GM12891 (cell line): Measurements from ENCODE around the gene LTBP1.

ENCODE experiments used
- DNase-seq: peaks from one replicate; pipeline ENCODE4 v3.0.0; 2011; ENCODE audit warnings: low spot score; ENCODE audit not compliant: insufficient read length
- FAIRE-seq: peaks from 2 replicates; lab custom pipeline; 2011; peaks lifted over from hg19 to GRCh38; lab: Jason Lieb, UNC
- PAX5 ChIP-seq: IDR thresholded peaks from 2 replicates; pipeline ENCODE4 v1.6.1; 2011; ENCODE audit warnings: low read length, moderate library complexity, mild to moderate bottlenecking; ENCODE audit not compliant: insufficient read depth, severe bottlenecking
- POLR2A ChIP-seq: IDR thresholded peaks from 2 replicates; pipeline ENCODE4 v1.6.1; 2011; ENCODE audit warnings: low read depth, low read length, control low read depth
- POLR2AphosphoS5 ChIP-seq: IDR thresholded peaks from 2 replicates; pipeline ENCODE4 v1.6.1; 2011; ENCODE audit warnings: low read depth, low read length, control low read depth
- POU2F2 ChIP-seq: IDR thresholded peaks from 2 replicates; pipeline ENCODE4 v1.6.1; 2011; ENCODE audit warnings: low read depth, mild to moderate bottlenecking, control low read depth, low read length, moderate library complexity
- SPI1 ChIP-seq: IDR thresholded peaks from 2 replicates; pipeline ENCODE4 v1.6.1; 2011; ENCODE audit warnings: low read depth, low read length, control low read depth
- TAF1 ChIP-seq: IDR thresholded peaks from 2 replicates; pipeline ENCODE4 v1.6.1; 2011; ENCODE audit warnings: low read depth, low read length, control low read depth

LTBP1 gene

DNA sequence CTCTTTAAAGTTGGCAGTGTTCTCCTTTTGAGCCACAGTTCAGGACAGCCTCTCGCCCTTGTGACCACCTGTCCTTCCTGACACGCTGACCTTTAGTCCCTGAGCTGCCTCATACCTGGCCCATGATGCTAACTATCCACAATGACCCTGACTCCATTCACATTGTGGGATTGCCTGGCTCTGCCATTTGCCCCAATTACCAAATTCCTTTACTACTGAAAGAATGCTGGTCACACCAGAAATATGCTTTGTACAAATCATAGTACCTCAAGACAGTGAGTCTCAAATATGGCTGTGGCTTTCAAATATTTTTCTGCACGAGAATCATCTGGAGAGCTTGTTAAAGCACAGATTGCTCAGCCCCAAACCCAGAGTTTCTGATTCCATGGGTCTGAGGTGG, 54.2 kb downstream of the LTBP1 start:
- FAIRE-seq (no peak), DNase-seq (no peak)
- TF ChIP-seq POLR2A (no peak), PAX5 (no peak), SPI1 (no peak), TAF1 (no peak), POU2F2 (no peak), POLR2AphosphoS5 (no peak)

- no peak for TF ChIP-seq TAF1
- TF ChIP-seq POLR2AphosphoS5, result no peak
- TF ChIP-seq POU2F2, result no peak
- TF ChIP-seq PAX5, result no peak
- TF ChIP-seq SPI1, result no peak
- TF ChIP-seq POLR2A, result no peak
- FAIRE-seq (no peak), DNase-seq (no peak)
These were observed 55.1 kb downstream of the LTBP1 start for GRCh38 chr2:33001823-33002222.

GRCh38 chr2:33002863-33003262, 56.1 kb downstream of the LTBP1 start:
- no peak for FAIRE-seq
- no peak for DNase-seq
- TF ChIP-seq POLR2A, result no peak
- no peak for TF ChIP-seq TAF1
- no peak for TF ChIP-seq POLR2AphosphoS5
- no peak for TF ChIP-seq SPI1
- no peak for TF ChIP-seq PAX5
- no peak for TF ChIP-seq POU2F2

- DNase-seq, result no peak
- no peak for FAIRE-seq
- TF ChIP-seq PAX5, result no peak
- no peak for TF ChIP-seq SPI1
- no peak for TF ChIP-seq POU2F2
- no peak for TF ChIP-seq POLR2A
- no peak for TF ChIP-seq TAF1
These were observed 58.3 kb downstream of the LTBP1 start for GRCh38 chr2:33005057-33005456.

DNA sequence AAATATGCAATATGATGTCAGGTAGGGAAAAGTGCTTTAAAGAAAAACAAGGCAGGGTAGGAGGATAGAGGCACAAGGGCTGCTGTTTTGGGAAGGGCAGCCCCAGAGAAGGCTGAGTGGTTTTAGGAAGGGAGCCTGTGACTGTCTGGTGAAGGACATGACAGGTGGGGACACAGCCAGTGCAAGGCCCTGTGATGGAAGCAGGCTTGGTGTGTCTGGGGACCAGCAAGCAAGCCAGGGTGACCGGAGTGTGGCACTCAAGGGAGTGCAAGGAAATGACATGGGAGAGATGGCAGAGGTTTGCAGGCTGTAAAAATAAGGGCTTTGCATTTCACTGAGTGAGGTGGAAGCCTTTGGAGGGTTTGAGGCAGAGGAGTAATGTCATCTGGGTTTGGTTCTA, 62.0 kb downstream of the LTBP1 start:
- FAIRE-seq, result no peak
- no peak for DNase-seq
- TF ChIP-seq POLR2AphosphoS5 (no peak), SPI1 (no peak), TAF1 (no peak), PAX5 (no peak)

- DNase-seq (no peak), FAIRE-seq (no peak)
- no peak for TF ChIP-seq POLR2A
- no peak for TF ChIP-seq TAF1
These were observed 62.5 kb downstream of the LTBP1 start for GRCh38 chr2:33009249-33009648.

DNA sequence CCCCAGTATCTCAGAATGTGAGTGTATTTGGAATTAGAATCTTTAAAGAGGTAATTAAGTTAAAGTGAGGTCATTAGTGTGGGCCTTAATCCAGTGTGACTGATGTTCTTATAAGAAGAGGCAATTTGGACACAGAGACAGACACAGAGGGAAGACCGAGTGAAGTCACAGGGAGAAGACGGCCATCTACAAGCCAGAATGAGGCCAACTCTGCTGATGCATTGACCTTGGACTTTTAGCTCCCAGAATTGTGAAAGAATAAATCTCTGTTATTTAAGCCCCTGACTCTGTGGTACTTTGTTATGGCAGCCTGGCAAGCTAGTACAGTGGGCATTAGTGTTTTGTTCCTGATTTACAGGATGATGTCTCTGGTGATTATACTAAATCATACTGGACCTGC, 64.6 kb downstream of the LTBP1 start:
- DNase-seq (no peak), FAIRE-seq (no peak)
- TF ChIP-seq POLR2AphosphoS5 (no peak), POU2F2 (no peak), SPI1 (no peak), TAF1 (no peak), POLR2A (no peak), PAX5 (no peak)

GRCh38 chr2:33011941-33012340, 65.2 kb downstream of the LTBP1 start:
- TF ChIP-seq SPI1 (no peak), TAF1 (no peak), PAX5 (no peak), POU2F2 (no peak), POLR2A (no peak), POLR2AphosphoS5 (no peak)
- DNase-seq (no peak), FAIRE-seq (no peak)

GRCh38 chr2:33013684-33014110, 66.9 kb downstream of the LTBP1 start:
- FAIRE-seq (no peak), DNase-seq (no peak)
- no peak for TF ChIP-seq POLR2A
- TF ChIP-seq POU2F2, result no peak
- no peak for TF ChIP-seq PAX5
- TF ChIP-seq POLR2AphosphoS5, result no peak
- no peak for TF ChIP-seq TAF1
- TF ChIP-seq SPI1, result no peak

DNA sequence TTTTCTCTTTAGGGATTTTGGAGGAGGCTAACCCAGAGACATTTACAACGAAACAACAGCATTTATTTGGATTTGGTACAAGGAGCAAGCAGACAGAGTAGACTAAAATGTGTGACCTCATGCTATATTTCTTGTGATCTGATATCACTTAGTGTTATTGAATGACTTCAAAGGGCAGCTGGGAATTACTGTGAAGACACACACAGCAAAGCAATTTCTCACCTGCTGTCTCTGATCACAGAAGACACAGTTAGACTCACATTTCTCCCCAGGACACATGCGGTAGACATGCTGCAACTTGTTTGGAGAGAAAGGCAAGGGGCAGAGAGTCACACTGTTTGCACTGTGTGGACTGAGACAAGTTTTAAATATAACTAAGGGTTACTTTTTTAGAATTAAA, 67.5 kb downstream of the LTBP1 start:
- FAIRE-seq (no peak), DNase-seq (no peak)
- no peak for TF ChIP-seq PAX5
- TF ChIP-seq POLR2A, result no peak
- no peak for TF ChIP-seq POLR2AphosphoS5
- no peak for TF ChIP-seq TAF1
- TF ChIP-seq POU2F2, result no peak
- TF ChIP-seq SPI1, result no peak
